ENCODE measurements around the gene INCA1.

INCA1 gene

DNA sequence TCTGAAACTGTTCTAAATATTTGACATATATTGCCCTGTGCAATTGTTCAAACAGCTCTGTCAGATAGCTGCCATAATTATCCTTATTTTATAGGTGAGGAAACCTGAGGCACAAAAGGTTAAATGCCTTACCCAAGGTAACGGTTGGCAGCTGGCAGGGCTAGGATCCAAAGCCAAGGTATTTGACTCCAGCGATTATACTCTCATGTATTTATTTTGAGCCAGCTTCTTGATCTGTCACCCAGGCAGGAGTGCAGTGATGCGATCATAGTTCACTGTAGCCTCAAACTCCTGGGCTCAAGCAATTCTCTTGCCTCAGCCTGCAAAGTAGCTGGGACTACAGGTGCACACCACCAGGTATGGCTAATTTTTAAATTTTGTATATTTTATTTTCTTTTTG is 39.2 kb downstream of the INCA1 start:
- DNase-seq (ENCODE audit: low read depth in 2 of 2): no peak
- TF ChIP-seq, protein P1, sequence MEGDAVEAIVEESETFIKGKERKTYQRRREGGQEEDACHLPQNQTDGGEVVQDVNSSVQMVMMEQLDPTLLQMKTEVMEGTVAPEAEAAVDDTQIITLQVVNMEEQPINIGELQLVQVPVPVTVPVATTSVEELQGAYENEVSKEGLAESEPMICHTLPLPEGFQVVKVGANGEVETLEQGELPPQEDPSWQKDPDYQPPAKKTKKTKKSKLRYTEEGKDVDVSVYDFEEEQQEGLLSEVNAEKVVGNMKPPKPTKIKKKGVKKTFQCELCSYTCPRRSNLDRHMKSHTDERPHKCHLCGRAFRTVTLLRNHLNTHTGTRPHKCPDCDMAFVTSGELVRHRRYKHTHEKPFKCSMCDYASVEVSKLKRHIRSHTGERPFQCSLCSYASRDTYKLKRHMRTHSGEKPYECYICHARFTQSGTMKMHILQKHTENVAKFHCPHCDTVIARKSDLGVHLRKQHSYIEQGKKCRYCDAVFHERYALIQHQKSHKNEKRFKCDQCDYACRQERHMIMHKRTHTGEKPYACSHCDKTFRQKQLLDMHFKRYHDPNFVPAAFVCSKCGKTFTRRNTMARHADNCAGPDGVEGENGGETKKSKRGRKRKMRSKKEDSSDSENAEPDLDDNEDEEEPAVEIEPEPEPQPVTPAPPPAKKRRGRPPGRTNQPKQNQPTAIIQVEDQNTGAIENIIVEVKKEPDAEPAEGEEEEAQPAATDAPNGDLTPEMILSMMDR (IDR thresholded peaks at IDR 0.05; ENCODE audit: low read depth, low read length): no peak
- H3K4me3 ChIP-seq (replicated peaks in 1 of 2; ENCODE audit: low read depth in 2 of 2, low read length in 2 of 2): no peak overlapping the region

DNA sequence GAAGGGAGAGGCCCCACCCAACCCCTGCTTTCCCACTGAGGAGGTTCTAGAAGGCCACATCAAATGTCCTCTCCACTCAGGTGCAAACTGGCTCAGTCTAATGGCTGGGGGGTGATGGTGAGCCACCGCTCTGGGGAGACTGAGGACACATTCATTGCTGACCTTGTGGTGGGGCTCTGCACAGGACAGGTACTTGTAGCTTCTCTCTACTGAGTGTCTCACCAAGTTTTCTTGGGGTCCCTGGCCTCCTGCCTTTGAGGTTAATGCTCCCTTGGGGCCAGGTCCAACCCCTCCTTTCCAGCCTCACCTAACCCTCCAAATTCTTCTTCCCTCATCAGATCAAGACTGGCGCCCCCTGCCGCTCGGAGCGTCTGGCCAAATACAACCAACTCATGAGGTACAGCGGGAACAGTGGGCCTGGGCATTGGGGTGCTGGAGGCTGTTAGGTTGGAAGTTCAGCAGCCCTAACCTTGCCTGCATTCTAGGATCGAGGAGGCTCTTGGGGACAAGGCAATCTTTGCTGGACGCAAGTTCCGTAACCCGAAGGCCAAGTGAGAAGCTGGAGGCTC is 40.7 kb downstream of the INCA1 start:
- TF ChIP-seq, protein P1 (IDR thresholded peaks at IDR 0.05; ENCODE audit: low read depth, low read length): peak; percentile 22
- DNase-seq (ENCODE audit: low read depth in 2 of 2): no peak
- H3K4me3 ChIP-seq (replicated peaks in 1 of 2; ENCODE audit: low read depth in 2 of 2, low read length in 2 of 2): no peak overlapping the region

DNA sequence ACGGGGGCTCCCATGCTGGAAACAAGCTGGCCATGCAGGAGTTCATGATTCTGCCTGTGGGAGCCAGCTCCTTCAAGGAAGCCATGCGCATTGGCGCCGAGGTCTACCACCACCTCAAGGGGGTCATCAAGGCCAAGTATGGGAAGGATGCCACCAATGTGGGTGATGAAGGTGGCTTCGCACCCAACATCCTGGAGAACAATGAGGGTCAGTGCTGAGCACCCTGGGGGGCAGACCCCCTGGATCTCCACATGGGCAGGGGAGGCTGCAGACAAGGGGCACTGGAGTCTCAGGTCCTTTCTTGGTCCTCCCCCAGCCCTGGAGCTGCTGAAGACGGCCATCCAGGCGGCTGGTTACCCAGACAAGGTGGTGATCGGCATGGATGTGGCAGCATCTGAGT is 42.2 kb downstream of the INCA1 start:
- H3K4me3 ChIP-seq (replicated peaks in 1 of 2; ENCODE audit: low read depth in 2 of 2, low read length in 2 of 2): no peak overlapping the region
- TF ChIP-seq, protein P1 (IDR thresholded peaks at IDR 0.05; ENCODE audit: low read depth, low read length): no peak
- no peak for DNase-seq (ENCODE audit: low read depth in 2 of 2)

DNA sequence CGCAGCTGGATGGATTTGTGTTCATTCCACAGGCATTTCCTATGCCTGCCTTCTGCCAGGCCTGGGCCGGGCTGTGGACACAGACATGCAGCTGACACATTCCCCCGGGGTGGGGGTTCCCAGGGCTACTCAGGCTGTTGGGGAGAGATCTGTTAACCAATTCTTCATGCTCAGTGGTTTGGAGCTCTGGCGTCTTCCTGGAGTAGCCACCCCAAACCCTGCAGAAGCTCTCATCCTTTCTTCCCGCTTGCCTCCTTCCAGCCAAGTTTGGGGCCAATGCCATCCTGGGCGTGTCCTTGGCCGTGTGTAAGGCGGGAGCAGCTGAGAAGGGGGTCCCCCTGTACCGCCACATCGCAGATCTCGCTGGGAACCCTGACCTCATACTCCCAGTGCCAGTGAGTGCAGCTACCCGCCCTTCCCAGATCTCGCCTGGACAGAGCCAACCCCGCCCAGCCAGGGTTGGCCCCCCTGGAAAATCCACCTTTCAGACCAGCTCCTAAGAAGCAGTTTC is 43.8 kb downstream of the INCA1 start:
- H3K4me3 ChIP-seq (replicated peaks in 1 of 2; ENCODE audit: low read depth in 2 of 2, low read length in 2 of 2): no peak overlapping the region
- TF ChIP-seq, protein P1 (IDR thresholded peaks at IDR 0.05; ENCODE audit: low read depth, low read length): no peak
- DNase-seq (ENCODE audit: low read depth in 2 of 2): peak; percentile 52 to 61

DNA sequence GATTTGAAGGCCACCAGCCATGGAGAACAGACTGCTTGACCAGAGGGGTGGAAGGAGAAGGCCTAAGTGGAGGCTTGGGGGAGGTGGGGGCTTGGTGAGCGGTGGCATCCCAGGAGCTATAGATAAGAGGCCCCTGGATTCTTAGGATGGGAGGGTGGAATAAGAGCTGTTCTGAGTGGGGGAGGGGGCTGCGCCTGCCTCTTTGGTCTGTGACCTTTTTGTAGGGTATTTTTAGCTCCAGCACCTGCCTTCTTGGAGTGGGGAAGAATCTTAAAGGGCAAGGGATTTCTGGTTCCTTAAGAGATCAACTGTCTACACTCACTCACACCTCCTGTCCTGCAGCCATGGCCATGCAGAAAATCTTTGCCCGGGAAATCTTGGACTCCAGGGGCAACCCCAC is 45.8 kb downstream of the INCA1 start:
- H3K4me3 ChIP-seq (replicated peaks in 1 of 2; ENCODE audit: low read depth in 2 of 2, low read length in 2 of 2): no peak overlapping the region
- DNase-seq (ENCODE audit: low read depth in 2 of 2): no peak
- TF ChIP-seq, protein P1 (IDR thresholded peaks at IDR 0.05; ENCODE audit: low read depth, low read length): no peak

DNA sequence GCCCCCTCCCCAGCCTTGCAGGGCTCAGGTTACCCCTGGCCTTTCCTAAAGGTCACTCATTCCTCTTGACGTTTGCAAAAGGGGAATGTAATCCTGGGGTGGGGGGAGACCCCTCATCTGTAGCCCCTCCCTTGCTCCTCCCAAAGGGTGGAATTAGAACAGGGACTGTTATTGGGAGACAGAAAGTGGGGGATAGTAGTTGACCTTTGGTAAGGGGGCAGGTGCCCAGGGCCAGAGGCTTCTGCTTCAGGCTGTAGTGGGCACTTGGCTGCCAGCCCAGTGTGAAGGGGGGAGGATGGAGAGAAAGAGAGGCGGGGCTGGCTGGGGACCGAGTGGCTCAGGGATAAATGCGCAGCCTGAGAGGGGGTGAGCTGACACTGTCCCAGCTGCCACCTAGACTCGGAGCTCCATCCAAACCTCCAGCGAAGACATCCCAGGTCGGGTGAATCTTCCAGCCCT is 46.5 kb downstream of the INCA1 start, which contains the start of gene ENO3:
ENO3 (plus strand) TSS at position 374 of the 459 bp plus-strand sequence. CDS start 711 bp downstream, outside the sequence.
- H3K4me3 ChIP-seq (replicated peaks in 1 of 2; ENCODE audit: low read depth in 2 of 2, low read length in 2 of 2): peak within 1 kb of the TSS; percentile 36 to 47
- DNase-seq (ENCODE audit: low read depth in 2 of 2): no peak
- TF ChIP-seq, protein P1 (IDR thresholded peaks at IDR 0.05; ENCODE audit: low read depth, low read length): no peak
